ENCODE measurements around the gene PCDHGA10. TPM values are rescaled to one million over a fixed set of nuclear protein-coding genes. Genes with fewer than 3 reads are reported as not detected.

PCDHGA10 gene
- total and polyA plus RNA-seq, 8 donors = 0.26 to 3.1 (median 1.8) TPM

DNA sequence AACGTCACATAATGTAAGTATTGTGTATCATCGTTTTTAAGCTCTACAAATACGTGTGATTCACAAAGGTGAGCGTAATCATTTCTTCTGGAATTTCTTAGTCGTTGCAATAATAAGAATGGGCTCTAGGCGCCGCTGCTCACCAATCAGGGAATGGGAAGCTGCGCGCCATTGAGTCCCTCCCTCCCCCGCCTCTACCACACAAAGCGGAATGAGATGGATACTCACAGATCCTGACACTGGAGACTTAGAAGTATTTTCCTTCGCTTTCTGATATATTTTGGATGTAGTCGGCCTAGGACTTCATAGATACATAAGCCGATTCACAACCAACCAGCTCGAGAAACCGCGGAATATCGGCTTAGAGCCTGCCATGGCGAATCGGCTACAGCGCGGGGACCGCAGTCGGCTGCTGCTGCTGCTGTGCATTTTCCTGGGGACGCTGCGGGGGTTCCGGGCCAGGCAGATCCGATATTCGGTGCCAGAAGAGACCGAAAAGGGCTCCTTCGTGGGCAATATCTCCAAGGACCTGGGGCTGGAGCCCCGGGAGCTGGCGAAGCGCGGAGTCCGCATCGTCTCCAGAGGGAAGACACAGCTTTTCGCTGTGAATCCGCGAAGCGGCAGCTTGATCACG is 8.2 kb downstream of the PCDHGA10 start, which contains the start of gene PCDHGA11:
Gene PCDHGA11, plus strand, starts transcription at position 197 of the 634 bp plus-strand sequence. Its CDS starts 177 bp downstream, at position 374.
- DNase-seq (no peak), ATAC-seq (peak in 3 of 4 donors; percentile 38 to 64 (median 61)), FAIRE-seq (no peak)
- Histone ChIP-seq H3K4me1 (no peaks in the 10 kb centered on the region), H3K9me3 (peaks cover 0 to 60% (median 12%) of the 10 kb centered on the region in 4 donors), H3K36me3 (no peaks in the 10 kb centered on the region), H3K4me3 (peak within 1 kb of the TSS in 1 of 4 donors; percentile 24), H3K27ac (no peak within 1 kb of the TSS), H3K27me3 (no peaks in the 10 kb centered on the region)
- TF ChIP-seq, protein P1, sequence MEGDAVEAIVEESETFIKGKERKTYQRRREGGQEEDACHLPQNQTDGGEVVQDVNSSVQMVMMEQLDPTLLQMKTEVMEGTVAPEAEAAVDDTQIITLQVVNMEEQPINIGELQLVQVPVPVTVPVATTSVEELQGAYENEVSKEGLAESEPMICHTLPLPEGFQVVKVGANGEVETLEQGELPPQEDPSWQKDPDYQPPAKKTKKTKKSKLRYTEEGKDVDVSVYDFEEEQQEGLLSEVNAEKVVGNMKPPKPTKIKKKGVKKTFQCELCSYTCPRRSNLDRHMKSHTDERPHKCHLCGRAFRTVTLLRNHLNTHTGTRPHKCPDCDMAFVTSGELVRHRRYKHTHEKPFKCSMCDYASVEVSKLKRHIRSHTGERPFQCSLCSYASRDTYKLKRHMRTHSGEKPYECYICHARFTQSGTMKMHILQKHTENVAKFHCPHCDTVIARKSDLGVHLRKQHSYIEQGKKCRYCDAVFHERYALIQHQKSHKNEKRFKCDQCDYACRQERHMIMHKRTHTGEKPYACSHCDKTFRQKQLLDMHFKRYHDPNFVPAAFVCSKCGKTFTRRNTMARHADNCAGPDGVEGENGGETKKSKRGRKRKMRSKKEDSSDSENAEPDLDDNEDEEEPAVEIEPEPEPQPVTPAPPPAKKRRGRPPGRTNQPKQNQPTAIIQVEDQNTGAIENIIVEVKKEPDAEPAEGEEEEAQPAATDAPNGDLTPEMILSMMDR (IDR thresholded peaks at IDR 0.05) = peak in 1 of 4 donors; percentile 15
- intact Hi-C loops (cut with DNase I) = loop anchor here in 1 of 3 donors (10.0 kb wide), 1 partner anchor 56 kb away; the partner anchor contains the start of gene PCDHGA5
- 12% methylated on average over 42 of the region's 42 CpGs for WGBS, 2 donors

DNA sequence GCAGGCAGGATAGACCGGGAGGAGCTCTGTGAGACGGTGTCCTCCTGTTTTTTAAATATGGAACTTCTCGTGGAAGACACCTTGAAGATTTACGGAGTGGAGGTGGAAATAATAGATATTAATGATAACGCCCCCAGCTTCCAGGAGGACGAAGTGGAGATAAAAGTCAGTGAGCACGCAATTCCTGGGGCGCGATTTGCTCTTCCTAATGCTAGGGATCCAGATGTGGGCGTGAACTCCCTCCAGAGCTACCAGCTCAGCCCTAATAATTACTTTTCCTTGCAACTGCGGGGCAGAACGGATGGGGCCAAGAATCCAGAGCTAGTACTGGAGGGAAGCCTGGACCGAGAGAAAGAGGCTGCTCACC is 8.7 kb downstream of the PCDHGA10 start:
- 8 to 10% methylated on average over 13 of the region's 13 CpGs for WGBS, 2 donors

DNA sequence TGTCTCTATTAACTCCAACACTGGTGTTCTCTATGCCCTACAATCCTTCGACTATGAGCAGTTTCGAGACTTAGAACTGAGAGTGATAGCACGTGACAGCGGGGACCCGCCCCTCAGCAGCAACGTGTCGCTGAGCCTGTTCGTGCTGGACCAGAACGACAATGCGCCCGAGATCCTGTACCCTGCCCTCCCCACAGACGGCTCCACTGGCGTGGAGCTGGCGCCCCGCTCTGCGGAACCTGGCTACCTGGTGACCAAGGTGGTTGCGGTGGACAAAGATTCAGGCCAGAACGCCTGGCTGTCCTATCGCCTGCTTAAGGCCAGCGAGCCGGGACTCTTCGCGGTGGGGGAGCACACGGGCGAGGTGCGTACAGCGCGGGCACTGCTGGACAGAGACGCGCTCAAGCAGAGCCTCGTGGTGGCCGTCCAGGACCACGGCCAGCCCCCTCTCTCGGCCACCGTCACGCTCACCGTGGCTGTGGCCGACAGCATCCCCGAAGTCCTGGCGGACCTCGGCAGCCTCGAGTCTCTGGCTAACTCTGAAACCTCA is 10.0 kb downstream of the PCDHGA10 start:
- FAIRE-seq (no peak), ATAC-seq (no peak), DNase-seq (no peak)
- Histone ChIP-seq H3K27me3 (no peaks in the 10 kb centered on the region), H3K27ac (no peak overlapping the region), H3K36me3 (no peaks in the 10 kb centered on the region), H3K4me3 (no peak overlapping the region), H3K4me1 (no peaks in the 10 kb centered on the region), H3K9me3 (peaks cover 0 to 63% (median 10%) of the 10 kb centered on the region in 4 donors)
- WGBS, 2 donors = 13 to 17% methylated on average over 42 of the region's 42 CpGs
- TF ChIP-seq, protein P1 (IDR thresholded peaks at IDR 0.05) = no peak
- intact Hi-C loops (cut with DNase I) = loop anchor here in 1 of 3 donors (10.0 kb wide), 1 partner anchor 58 kb away; the partner anchor contains the start of gene PCDHGA5

More for the DNA sequence above, 8.7 kb downstream of the PCDHGA10 start:
- no peaks in the 10 kb centered on the region for H3K36me3 ChIP-seq
- H3K4me1 ChIP-seq = no peaks in the 10 kb centered on the region
- H3K27me3 ChIP-seq = no peaks in the 10 kb centered on the region
- TF ChIP-seq, protein P1 (IDR thresholded peaks at IDR 0.05) = no peak
- no peak for DNase-seq
- intact Hi-C loops (cut with DNase I) = loop anchor here in 1 of 3 donors (10.0 kb wide), 1 partner anchor 57 kb away; the partner anchor contains the start of gene PCDHGA5
- no peak for FAIRE-seq
- ATAC-seq = no peak
- H3K9me3 ChIP-seq = peaks cover 0 to 63% (median 12%) of the 10 kb centered on the region in 4 donors
- H3K4me3 ChIP-seq = peak overlapping the region in 1 of 4 donors; percentile 24
- no peak overlapping the region for H3K27ac ChIP-seq

DNA sequence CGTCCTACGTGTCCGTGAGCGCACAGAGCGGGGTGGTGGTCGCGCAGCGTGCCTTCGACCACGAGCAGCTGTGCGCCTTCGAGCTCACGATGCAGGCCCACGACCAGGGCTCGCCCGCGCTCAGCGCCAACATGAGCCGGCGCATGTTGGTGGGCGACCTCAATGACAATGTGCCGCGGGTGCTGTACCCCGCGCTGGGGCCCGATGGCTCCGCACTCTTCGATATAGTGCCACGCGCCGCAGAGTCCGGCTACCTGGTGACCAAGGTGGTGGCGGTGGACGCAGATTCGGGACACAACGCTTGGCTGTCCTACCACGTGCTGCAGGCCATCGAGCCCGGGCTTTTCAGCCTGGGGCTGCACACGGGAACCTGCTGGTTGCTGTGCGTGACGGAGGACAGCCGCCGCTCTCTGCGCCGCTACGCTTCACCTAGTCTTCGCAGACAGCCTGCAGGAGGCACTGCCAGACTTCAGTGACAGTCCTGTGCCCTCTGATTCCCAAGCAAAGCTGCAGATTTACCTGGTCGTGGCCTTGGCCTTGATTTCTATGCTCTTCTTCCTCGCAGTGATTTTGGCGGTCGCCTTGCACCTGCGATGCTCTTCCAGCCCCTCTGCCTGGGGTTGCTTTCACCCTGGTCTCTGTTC is 15.1 kb downstream of the PCDHGA10 start:
- DNase-seq (peak in 1 of 6 donors; percentile 44), FAIRE-seq (no peak), ATAC-seq (no peak)
- TF ChIP-seq, protein P1 (IDR thresholded peaks at IDR 0.05) = no peak
- no peaks in the 10 kb centered on the region for H3K27me3 ChIP-seq
- no peak overlapping the region for H3K4me3 ChIP-seq
- no peaks in the 10 kb centered on the region for H3K4me1 ChIP-seq
- intact Hi-C loops (cut with DNase I) = loop anchor here in 1 of 3 donors (10.0 kb wide), 1 partner anchor 63 kb away; the partner anchor contains the start of gene PCDHGA5
- no peak overlapping the region for H3K27ac ChIP-seq
- no peaks in the 10 kb centered on the region for H3K36me3 ChIP-seq
- H3K9me3 ChIP-seq = peaks cover 0 to 44% (median 0%) of the 10 kb centered on the region in 4 donors
- WGBS, 2 donors = 27 to 33% methylated on average over 53 of the region's 53 CpGs

Data from pancreas (tissue), 10 donors.